Trophoblast cell (in vitro differentiated cells and primary cell): ENCODE measurements around the gene TAOK3.

ENCODE experiments used
- DNase-seq, 2 donors: peaks; one replicate each; pipeline ENCODE4 v3.0.0-alpha.2; 2016
- H2AFZ ChIP-seq: 2 replicates; pipeline ENCODE4 v1.6.1; 2013; ENCODE audit warnings: low read length, moderate library complexity, mild to moderate bottlenecking; ENCODE audit not compliant: insufficient read depth, poor library complexity
- H2AK5ac ChIP-seq: 2 replicates; pipeline ENCODE4 v1.6.1; 2013; ENCODE audit warnings: mild to moderate bottlenecking, low read length
- H2BK120ac ChIP-seq: 2 replicates; pipeline ENCODE4 v1.6.1; 2013; ENCODE audit warnings: low read length, mild to moderate bottlenecking, moderate library complexity; ENCODE audit not compliant: insufficient read depth, poor library complexity
- H2BK12ac ChIP-seq: 2 replicates; pipeline ENCODE4 v1.6.1; 2013; ENCODE audit warnings: mild to moderate bottlenecking, low read length, moderate library complexity
- H2BK5ac ChIP-seq: 2 replicates; pipeline ENCODE4 v1.6.1; 2013; ENCODE audit warnings: low read length, low read depth, moderate library complexity, mild to moderate bottlenecking; ENCODE audit not compliant: poor library complexity
- H3K14ac ChIP-seq: 2 replicates; pipeline ENCODE4 v1.6.1; 2013; ENCODE audit warnings: mild to moderate bottlenecking, low read length
- H3K18ac ChIP-seq: 2 replicates; pipeline ENCODE4 v1.6.1; 2013; ENCODE audit warnings: mild to moderate bottlenecking, low read length
- H3K23ac ChIP-seq: 2 replicates; pipeline ENCODE4 v1.6.1; 2013; ENCODE audit warnings: low read length
- H3K27ac ChIP-seq: 2 replicates; pipeline ENCODE4 v1.5.1; 2013; ENCODE audit warnings: low read depth, mild to moderate bottlenecking, inconsistent platforms, low read length, moderate library complexity
- H3K27me3 ChIP-seq: 2 replicates; pipeline ENCODE4 v1.6.1; 2013; ENCODE audit warnings: inconsistent platforms, mild to moderate bottlenecking, low read length, moderate library complexity; ENCODE audit not compliant: insufficient read depth
- H3K36me3 ChIP-seq, 2 experiments: 1 replicate in 1 of 2; 2 replicates in 1 of 2; pipeline ENCODE4 v1.6.1; 2013; ENCODE audit warnings: low read length in 2 of 2, mild to moderate bottlenecking in 2 of 2, moderate library complexity in 1 of 2; ENCODE audit not compliant: insufficient read depth in 2 of 2, control insufficient read depth in 1 of 2
- H3K4ac ChIP-seq: 2 replicates; pipeline ENCODE4 v1.6.1; 2013; ENCODE audit warnings: low read depth, mild to moderate bottlenecking, low read length, moderate library complexity
- H3K4me1 ChIP-seq, 2 experiments: 1 replicate in 1 of 2; 2 replicates in 1 of 2; pipeline ENCODE4 v1.6.1; 2013; ENCODE audit warnings: low read length in 2 of 2, mild to moderate bottlenecking in 2 of 2, moderate library complexity in 1 of 2; ENCODE audit not compliant: insufficient read depth in 2 of 2, control insufficient read depth in 1 of 2
- H3K4me2 ChIP-seq: 2 replicates; pipeline ENCODE4 v1.6.1; 2013; ENCODE audit warnings: inconsistent platforms, mild to moderate bottlenecking, low read length, moderate library complexity
- H3K4me3 ChIP-seq: 2 replicates; pipeline ENCODE4 v1.5.1; 2013; ENCODE audit warnings: mild to moderate bottlenecking, low read depth, low read length, inconsistent platforms
- H3K79me1 ChIP-seq: one replicate; pipeline ENCODE4 v1.6.1; 2013; ENCODE audit warnings: low read length
- H3K79me2 ChIP-seq: 2 replicates; pipeline ENCODE4 v1.6.1; 2013; ENCODE audit warnings: low read length, mild to moderate bottlenecking; ENCODE audit not compliant: control insufficient read depth, insufficient read depth, poor library complexity
- H3K9ac ChIP-seq: 2 replicates; pipeline ENCODE4 v1.6.1; 2013; ENCODE audit warnings: mild to moderate bottlenecking, low read length
- H3K9me3 ChIP-seq: 2 replicates; pipeline ENCODE4 v1.6.1; 2013; ENCODE audit warnings: low read depth, mild to moderate bottlenecking, control low read depth, inconsistent platforms, low read length; ENCODE audit not compliant: insufficient read depth
- H4K12ac ChIP-seq: 2 replicates; pipeline ENCODE4 v1.6.1; 2013; ENCODE audit warnings: low read depth, mild to moderate bottlenecking, low read length, moderate library complexity
- H4K8ac ChIP-seq: 2 replicates; pipeline ENCODE4 v1.6.1; 2013; ENCODE audit warnings: low read depth, mild to moderate bottlenecking, low read length, moderate library complexity
- H4K91ac ChIP-seq: one replicate; pipeline ENCODE4 v1.6.1; 2013; ENCODE audit warnings: low read depth, mild to moderate bottlenecking, low read length, moderate library complexity
- WGBS: extraction: QIAGEN DNeasy Blood & Tissue Kit; methylation state at CpG from one replicate; pipeline ENCODE4 v1.1.7; 2013; ENCODE audit warnings: missing lambda C conversion rate; ENCODE audit not compliant: insufficient read length, insufficient coverage; ENCODE audit errors: extremely low coverage; 5-methylcytosine and 5-hydroxymethylcytosine counted together

TAOK3 gene

GRCh38 chr12:118122264-118122663 lies 250.4 kb downstream of the TAOK3 start:
- H3K79me1 ChIP-seq = no peaks in the 10 kb centered on the region
- no peaks in the 10 kb centered on the region for H3K9me3 ChIP-seq
- no peak overlapping the region for H2BK12ac ChIP-seq
- H4K8ac ChIP-seq = no peak overlapping the region
- no peak overlapping the region for H3K18ac ChIP-seq
- no peak overlapping the region for H3K4ac ChIP-seq
- H3K27ac ChIP-seq = no peak overlapping the region
- no peaks in the 10 kb centered on the region for H3K36me3 ChIP-seq
- no CpG with 5 or more reads among the region's 6 CpGs for WGBS
- no peak overlapping the region for H3K9ac ChIP-seq
- H3K4me1 ChIP-seq = no peaks in the 10 kb centered on the region
- H2BK5ac ChIP-seq = no peak overlapping the region
- no peak overlapping the region for H3K14ac ChIP-seq
- no peak overlapping the region for H3K4me2 ChIP-seq
- H3K27me3 ChIP-seq = no peaks in the 10 kb centered on the region
- H2AK5ac ChIP-seq = no peak overlapping the region
- no peaks in the 10 kb centered on the region for H3K79me2 ChIP-seq
- H4K91ac ChIP-seq = no peak overlapping the region
- H3K23ac ChIP-seq = no peak overlapping the region
- no peak overlapping the region for H2BK120ac ChIP-seq
- no peak overlapping the region for H4K12ac ChIP-seq
- no peak overlapping the region for H2AFZ ChIP-seq
- no peak overlapping the region for H3K4me3 ChIP-seq
- no peak for DNase-seq

GRCh38 chr12:118120579-118121363 lies 251.9 kb downstream of the TAOK3 start:
- Histone ChIP-seq H3K9me3 (no peaks in the 10 kb centered on the region), H2AFZ (no peak overlapping the region), H2AK5ac (no peak overlapping the region), H3K23ac (no peak overlapping the region), H3K79me1 (no peaks in the 10 kb centered on the region), H3K4me3 (no peak overlapping the region), H3K4me2 (no peak overlapping the region), H4K91ac (no peak overlapping the region), H2BK12ac (no peak overlapping the region), H3K27ac (no peak overlapping the region), H3K27me3 (no peaks in the 10 kb centered on the region), H3K4me1 (no peaks in the 10 kb centered on the region), H3K36me3 (no peaks in the 10 kb centered on the region), H4K8ac (no peak overlapping the region), H3K79me2 (no peaks in the 10 kb centered on the region), H3K4ac (no peak overlapping the region), H3K18ac (no peak overlapping the region), H2BK5ac (no peak overlapping the region), H2BK120ac (no peak overlapping the region), H4K12ac (no peak overlapping the region), H3K14ac (no peak overlapping the region), H3K9ac (no peak overlapping the region)
- DNase-seq = peak; percentile 51 to 77
- WGBS = no CpG with 5 or more reads among the region's 8 CpGs

- no peak for DNase-seq
- H3K79me1 ChIP-seq = no peaks in the 10 kb centered on the region
- no CpG with 5 or more reads among the region's 10 CpGs for WGBS
These were observed 253.2 kb downstream of the TAOK3 start for GRCh38 chr12:118119449-118119879.

GRCh38 chr12:118109088-118109487 lies 263.6 kb downstream of the TAOK3 start:
- H4K8ac ChIP-seq = no peak overlapping the region
- no peak overlapping the region for H4K12ac ChIP-seq
- no peak overlapping the region for H2BK120ac ChIP-seq
- no peak overlapping the region for H3K4me2 ChIP-seq
- WGBS = no CpG with 5 or more reads among the region's 1 CpG
- no peak overlapping the region for H3K4ac ChIP-seq
- no peak overlapping the region for H3K18ac ChIP-seq
- DNase-seq = no peak
- H3K9me3 ChIP-seq = no peaks in the 10 kb centered on the region
- H3K79me2 ChIP-seq = peaks cover under 1% of the 10 kb centered on the region
- H2AFZ ChIP-seq = no peak overlapping the region
- no peak overlapping the region for H2AK5ac ChIP-seq
- no peak overlapping the region for H3K27ac ChIP-seq
- H3K36me3 ChIP-seq = no peaks in the 10 kb centered on the region
- H3K9ac ChIP-seq = no peak overlapping the region
- peaks cover 2% of the 10 kb centered on the region for H3K79me1 ChIP-seq
- H3K27me3 ChIP-seq = no peaks in the 10 kb centered on the region
- no peak overlapping the region for H2BK5ac ChIP-seq
- no peak overlapping the region for H2BK12ac ChIP-seq
- H3K4me3 ChIP-seq = no peak overlapping the region
- no peak overlapping the region for H4K91ac ChIP-seq
- no peak overlapping the region for H3K14ac ChIP-seq
- H3K4me1 ChIP-seq = peaks cover 2% of the 10 kb centered on the region in 2 experiments
- no peak overlapping the region for H3K23ac ChIP-seq

More at GRCh38 chr12:118119449-118119879, 253.2 kb downstream of the TAOK3 start:
- Histone ChIP-seq H2AK5ac (no peak overlapping the region), H3K9ac (no peak overlapping the region), H2AFZ (peak overlapping the region; percentile 23), H3K18ac (no peak overlapping the region), H2BK12ac (no peak overlapping the region), H4K12ac (no peak overlapping the region), H3K79me2 (no peaks in the 10 kb centered on the region), H3K23ac (no peak overlapping the region), H4K8ac (no peak overlapping the region), H2BK5ac (no peak overlapping the region), H3K9me3 (no peaks in the 10 kb centered on the region), H3K14ac (no peak overlapping the region), H3K36me3 (no peaks in the 10 kb centered on the region), H2BK120ac (no peak overlapping the region), H3K4me3 (no peak overlapping the region), H3K4ac (no peak overlapping the region), H3K4me2 (no peak overlapping the region), H4K91ac (no peak overlapping the region), H3K4me1 (no peaks in the 10 kb centered on the region), H3K27ac (no peak overlapping the region), H3K27me3 (no peaks in the 10 kb centered on the region)
